ENCODE measurements around the gene PROCR. TPM values are rescaled to one million over a fixed set of nuclear protein-coding genes. Genes with fewer than 3 reads are reported as not detected.
"Not testable (repeated sequence)": the region's sequence is repeated elsewhere in the genome, so short reads cannot be mapped to it uniquely, and the experiment has no call there.

PROCR gene
- total RNA-seq, 2 donors from 2014 or later, result 2.4 to 6.8 TPM

DNA sequence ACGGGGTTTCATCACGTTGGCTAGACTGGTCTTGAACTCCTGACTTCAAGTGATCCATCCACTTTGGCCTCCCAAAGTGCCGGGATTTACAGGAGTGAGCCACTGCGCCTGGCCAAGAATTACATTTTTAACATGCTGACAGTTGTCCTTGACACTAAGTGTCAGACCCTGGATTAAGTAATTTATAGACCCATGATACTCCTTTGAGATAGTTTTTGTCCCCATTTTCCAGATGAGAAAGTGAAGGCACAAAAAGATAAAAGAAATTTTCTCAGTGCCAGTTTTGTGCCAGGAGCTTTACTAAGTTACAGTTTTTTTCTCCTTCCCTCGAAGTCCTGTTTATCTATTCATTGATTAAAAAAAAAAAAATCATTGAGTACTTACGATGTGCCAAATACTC lies 14.9 kb upstream of the PROCR start:
- Mint-ChIP-seq H3K9me3 (peaks cover 32% of the 10 kb centered on the region), H3K36me3 (ENCODE audit: low read depth) (no peaks in the 10 kb centered on the region), H3K4me1 (peaks cover 4% of the 10 kb centered on the region), H3K4me3 (no peak overlapping the region), H3K27me3 (ENCODE audit: insufficient read depth) (peaks cover 1% of the 10 kb centered on the region), H3K27ac (no peak overlapping the region)
- no peak for DNase-seq
- H3K27me3 ChIP-seq (ENCODE audit: control insufficient read depth, insufficient read depth, low read length, poor library complexity, severe bottlenecking), result no peaks in the 10 kb centered on the region
- no peak overlapping the region for H3K27ac ChIP-seq (ENCODE audit: low read depth, low read length)
- no peaks in the 10 kb centered on the region for H3K36me3 ChIP-seq (ENCODE audit: control insufficient read depth, insufficient read depth, low read length)
- WGBS, 2 experiments (ENCODE audit: insufficient coverage in 1 of 2, insufficient read length in 1 of 2), result 85 to 95% methylated on average over 4 to 5 of the region's 6 CpGs
- TF ChIP-seq, protein P1, sequence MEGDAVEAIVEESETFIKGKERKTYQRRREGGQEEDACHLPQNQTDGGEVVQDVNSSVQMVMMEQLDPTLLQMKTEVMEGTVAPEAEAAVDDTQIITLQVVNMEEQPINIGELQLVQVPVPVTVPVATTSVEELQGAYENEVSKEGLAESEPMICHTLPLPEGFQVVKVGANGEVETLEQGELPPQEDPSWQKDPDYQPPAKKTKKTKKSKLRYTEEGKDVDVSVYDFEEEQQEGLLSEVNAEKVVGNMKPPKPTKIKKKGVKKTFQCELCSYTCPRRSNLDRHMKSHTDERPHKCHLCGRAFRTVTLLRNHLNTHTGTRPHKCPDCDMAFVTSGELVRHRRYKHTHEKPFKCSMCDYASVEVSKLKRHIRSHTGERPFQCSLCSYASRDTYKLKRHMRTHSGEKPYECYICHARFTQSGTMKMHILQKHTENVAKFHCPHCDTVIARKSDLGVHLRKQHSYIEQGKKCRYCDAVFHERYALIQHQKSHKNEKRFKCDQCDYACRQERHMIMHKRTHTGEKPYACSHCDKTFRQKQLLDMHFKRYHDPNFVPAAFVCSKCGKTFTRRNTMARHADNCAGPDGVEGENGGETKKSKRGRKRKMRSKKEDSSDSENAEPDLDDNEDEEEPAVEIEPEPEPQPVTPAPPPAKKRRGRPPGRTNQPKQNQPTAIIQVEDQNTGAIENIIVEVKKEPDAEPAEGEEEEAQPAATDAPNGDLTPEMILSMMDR (conservative IDR thresholded peaks at IDR 0.05), result no peak
- H3K9ac ChIP-seq (ENCODE audit: extremely low read depth, low read length, poor library complexity, severe bottlenecking), result no peak overlapping the region
- H3K9me3 ChIP-seq (ENCODE audit: control insufficient read depth, low read length), result peaks cover 5% of the 10 kb centered on the region
- H3K4me1 ChIP-seq (ENCODE audit: control insufficient read depth, insufficient read depth, low read length), result no peaks in the 10 kb centered on the region
- H3K4me3 ChIP-seq (ENCODE audit: low read length), result no peak overlapping the region

DNA sequence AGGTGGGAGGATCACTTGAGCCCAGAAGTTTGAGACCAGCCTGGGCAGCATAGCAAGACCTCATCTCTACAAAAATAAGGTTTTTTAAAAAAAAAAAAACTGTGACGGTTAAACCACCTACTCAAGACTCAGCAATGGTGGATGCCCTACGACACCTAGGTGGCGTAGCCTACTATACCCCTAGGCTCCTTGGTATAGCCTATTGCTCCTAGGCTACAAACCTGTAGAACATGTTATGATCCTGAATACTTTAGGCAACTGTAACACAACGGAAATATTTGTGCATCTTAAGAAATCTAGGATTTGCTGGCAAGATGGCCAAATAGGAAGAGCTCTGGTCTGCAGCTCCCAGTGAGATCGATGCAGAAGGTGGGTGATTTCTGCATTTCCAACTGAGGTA lies 11.5 kb upstream of the PROCR start:
- not testable (repeated sequence) for H3K27ac ChIP-seq (ENCODE audit: low read depth, low read length); H3K9ac ChIP-seq (ENCODE audit: extremely low read depth, low read length, poor library complexity, severe bottlenecking); H3K27me3 ChIP-seq (ENCODE audit: control insufficient read depth, insufficient read depth, low read length, poor library complexity, severe bottlenecking); H3K27me3 Mint-ChIP-seq (ENCODE audit: insufficient read depth); H3K4me1 Mint-ChIP-seq; H3K9me3 ChIP-seq (ENCODE audit: control insufficient read depth, low read length); H3K4me1 ChIP-seq (ENCODE audit: control insufficient read depth, insufficient read depth, low read length); H3K27ac Mint-ChIP-seq; H3K4me3 ChIP-seq (ENCODE audit: low read length); DNase-seq; H3K36me3 ChIP-seq (ENCODE audit: control insufficient read depth, insufficient read depth, low read length); H3K4me3 Mint-ChIP-seq; H3K36me3 Mint-ChIP-seq (ENCODE audit: low read depth)
- H3K9me3 Mint-ChIP-seq, result peaks cover 41% of the 10 kb centered on the region
- 95 to 100% methylated on average over 5 of the region's 5 CpGs for WGBS, 2 experiments (ENCODE audit: insufficient coverage in 1 of 2, insufficient read length in 1 of 2)

DNA sequence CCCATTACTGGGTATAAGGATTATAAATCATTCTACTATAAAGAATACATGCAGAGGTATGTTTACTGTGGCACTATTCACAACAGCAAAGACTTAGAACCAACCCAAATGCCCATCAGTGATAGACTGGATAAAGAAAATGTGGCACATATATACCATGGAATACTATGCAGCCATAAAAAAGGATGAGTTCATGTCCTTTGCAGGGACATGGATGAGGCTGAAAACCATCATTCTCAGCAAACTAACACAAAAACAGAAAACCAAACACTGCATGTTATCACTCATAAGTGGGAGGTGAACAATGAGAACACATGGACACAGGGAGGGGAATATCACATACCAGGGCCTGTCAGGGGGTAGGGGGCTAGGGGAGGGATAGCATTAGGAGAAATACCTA lies 7.3 kb upstream of the PROCR start:
- H3K9ac ChIP-seq (ENCODE audit: extremely low read depth, low read length, poor library complexity, severe bottlenecking); DNase-seq; H3K27ac Mint-ChIP-seq; H3K27me3 Mint-ChIP-seq (ENCODE audit: insufficient read depth); H3K4me3 Mint-ChIP-seq; H3K36me3 Mint-ChIP-seq (ENCODE audit: low read depth); H3K4me1 Mint-ChIP-seq; H3K27me3 ChIP-seq (ENCODE audit: control insufficient read depth, insufficient read depth, low read length, poor library complexity, severe bottlenecking); H3K4me3 ChIP-seq (ENCODE audit: low read length); H3K4me1 ChIP-seq (ENCODE audit: control insufficient read depth, insufficient read depth, low read length); H3K36me3 ChIP-seq (ENCODE audit: control insufficient read depth, insufficient read depth, low read length); H3K27ac ChIP-seq (ENCODE audit: low read depth, low read length); H3K9me3 ChIP-seq (ENCODE audit: control insufficient read depth, low read length): not testable (repeated sequence)
- peaks cover 34% of the 10 kb centered on the region for H3K9me3 Mint-ChIP-seq

DNA sequence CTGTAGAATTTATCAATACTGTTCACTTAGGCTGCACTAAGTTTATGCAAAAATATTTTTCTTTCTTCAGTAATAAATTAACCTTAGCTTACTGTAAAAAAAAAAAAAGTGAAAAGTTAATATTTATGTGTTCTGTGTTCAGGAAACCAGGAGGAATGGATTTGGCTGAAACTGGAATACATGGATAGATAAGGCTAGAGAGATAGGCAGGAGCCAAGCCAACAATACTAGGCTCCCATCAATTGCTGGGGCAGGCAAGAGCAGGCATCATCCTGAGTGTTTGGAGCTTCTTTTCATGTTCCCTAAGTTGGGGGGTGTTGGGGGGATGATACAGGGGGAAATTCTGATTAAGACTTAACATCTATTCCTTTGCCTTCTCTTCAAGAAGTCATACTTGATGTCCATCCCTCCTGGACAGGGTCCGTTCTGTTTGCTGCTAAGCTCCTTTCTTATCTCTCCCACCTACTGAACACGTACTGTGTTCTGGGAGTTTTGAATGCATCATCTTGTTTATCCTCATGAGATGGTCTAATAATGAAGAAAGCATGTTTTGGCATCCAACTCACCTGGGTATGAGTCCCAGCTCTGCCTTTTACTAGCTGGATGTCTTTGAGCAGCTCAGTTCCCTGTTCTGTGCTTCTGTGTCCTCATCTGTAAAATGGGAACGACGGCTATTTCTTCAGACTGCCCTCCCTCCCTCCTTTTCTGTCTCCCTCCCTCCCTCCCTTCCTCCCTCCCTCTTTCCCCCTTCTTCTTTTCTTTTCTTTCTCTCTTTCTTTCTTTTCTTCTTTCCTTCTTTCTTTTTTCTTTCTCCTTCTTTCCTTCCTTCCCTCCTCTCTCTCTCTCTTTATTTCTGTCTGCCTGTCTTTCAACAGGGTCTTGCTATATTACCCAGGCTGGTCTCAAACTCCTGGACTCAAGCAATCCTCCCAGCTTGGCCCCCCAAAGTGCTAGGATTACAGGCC lies 6.4 kb upstream of the PROCR start:
- peaks cover 31% of the 10 kb centered on the region for H3K9me3 Mint-ChIP-seq
- H3K27ac Mint-ChIP-seq, result no peak overlapping the region
- Histone ChIP-seq H3K27me3 (ENCODE audit: control insufficient read depth, insufficient read depth, low read length, poor library complexity, severe bottlenecking) (no peaks in the 10 kb centered on the region), H3K36me3 (ENCODE audit: control insufficient read depth, insufficient read depth, low read length) (no peaks in the 10 kb centered on the region), H3K4me3 (ENCODE audit: low read length) (no peak overlapping the region), H3K4me1 (ENCODE audit: control insufficient read depth, insufficient read depth, low read length) (no peaks in the 10 kb centered on the region), H3K9me3 (ENCODE audit: control insufficient read depth, low read length) (no peaks in the 10 kb centered on the region), H3K9ac (ENCODE audit: extremely low read depth, low read length, poor library complexity, severe bottlenecking) (no peak overlapping the region), H3K27ac (ENCODE audit: low read depth, low read length) (no peak overlapping the region)
- TF ChIP-seq, protein P1 (conservative IDR thresholded peaks at IDR 0.05), result no peak
- DNase-seq, result no peak
- H3K4me3 Mint-ChIP-seq, result no peak overlapping the region
- WGBS, 2 experiments (ENCODE audit: insufficient coverage in 1 of 2, insufficient read length in 1 of 2), result 81 to 91% methylated on average over 4 of the region's 4 CpGs
- no peaks in the 10 kb centered on the region for H3K36me3 Mint-ChIP-seq (ENCODE audit: low read depth)
- H3K4me1 Mint-ChIP-seq, result peaks cover 3% of the 10 kb centered on the region
- H3K27me3 Mint-ChIP-seq (ENCODE audit: insufficient read depth), result peaks cover 4% of the 10 kb centered on the region

All from endodermal cell (in vitro differentiated cells).